GM12878 (cell line): ENCODE data around the gene CDK11A. TPM values are rescaled to one million over a fixed set of nuclear protein-coding genes. Genes with fewer than 3 reads are reported as not detected.

ENCODE experiments used
- ATAC-seq: fragments of 200-7000 bp; cut with Tn5 transposase; 3 replicates; pipeline ENCODE4 v1.9.1; 2020; ENCODE audit warnings: mild to moderate bottlenecking, moderate library complexity
- BruUV-seq: library from RNA; stranded (reverse); fragments of 400-500 nt; replicated peaks from 2 replicates; lab custom pipeline; 2021; lab: Mats Ljungman, UMichigan
- CTCF ChIA-PET: fragments of 300-600 bp; sonication (Branson Sonifier 250); formaldehyde crosslinking; extraction: SDS; loops from one replicate; lab custom pipeline; 2021; ENCODE audit warnings: inconsistent platforms; lab: Yijun Ruan, JAX
- POLR2A ChIA-PET: fragments of 350-600 bp; formaldehyde crosslinking; extraction: SDS; loops from one replicate; lab custom pipeline; 2021; ENCODE audit warnings: inconsistent platforms; lab: Charles Lee
- RAD21 ChIA-PET: fragments of 300-600 bp; sonication (Branson Sonifier 250); formaldehyde crosslinking; loops from one replicate; lab custom pipeline; 2023; ENCODE audit warnings: antibody characterized with exemption; ENCODE audit not compliant: unreplicated experiment; lab: Charles Lee
- SMC1A ChIA-PET: fragments of 300-600 bp; sonication (Branson Sonifier 250); formaldehyde crosslinking; loops from one replicate; lab custom pipeline; 2023; ENCODE audit not compliant: unreplicated experiment, uncharacterized antibody; lab: Charles Lee
- DNase-seq: peaks from one replicate; pipeline ENCODE4 v3.0.0-alpha.2; 2011; ENCODE audit warnings: low read depth, low spot score
- FAIRE-seq: peaks from 3 replicates; lab custom pipeline; 2011; peaks lifted over from hg19 to GRCh38; lab: Jason Lieb, UNC
- H2AFZ ChIP-seq: 2 replicates; pipeline ENCODE4 v1.6.0; 2011; ENCODE audit warnings: low read depth, low read length, control low read depth; ENCODE audit not compliant: control insufficient read depth
- H3K27ac ChIP-seq: 2 replicates; pipeline ENCODE4 v1.5.1; 2011; ENCODE audit warnings: control low read depth; ENCODE audit not compliant: control insufficient read depth, insufficient read depth
- H3K27me3 ChIP-seq, 2 experiments: replicated peaks in 1 of 2; 2 replicates each; pipeline versions ENCODE4 v1.6.0 to v1.6.1; 2011; ENCODE audit warnings: low read length in 1 of 2; ENCODE audit not compliant: control insufficient read depth in 2 of 2, insufficient read depth in 2 of 2
- H3K36me3 ChIP-seq, 2 experiments: 2 replicates each; pipeline ENCODE4 v1.5.1; 2011; ENCODE audit warnings: low read length in 1 of 2; ENCODE audit not compliant: control insufficient read depth in 2 of 2, insufficient read depth in 2 of 2
- H3K4me1 ChIP-seq: 2 replicates; pipeline ENCODE4 v1.6.1; 2011; ENCODE audit warnings: mild to moderate bottlenecking, low read length, moderate library complexity, mixed read lengths; ENCODE audit not compliant: control insufficient read depth, insufficient read depth
- H3K4me2 ChIP-seq: 2 replicates; pipeline ENCODE4 v1.6.0; 2011; ENCODE audit warnings: control low read depth; ENCODE audit not compliant: control insufficient read depth, insufficient read depth
- H3K4me3 ChIP-seq: fragments of 200-600 bp; sonication (generic); 2 replicates; pipeline ENCODE4 v1.5.1; 2016
- H3K79me2 ChIP-seq: 2 replicates; pipeline ENCODE4 v1.6.0; 2011; ENCODE audit warnings: low read length; ENCODE audit not compliant: control insufficient read depth, insufficient read depth
- H3K9ac ChIP-seq: 2 replicates; pipeline ENCODE4 v1.8.0; 2011; ENCODE audit warnings: low read length, control low read depth, mixed read lengths; ENCODE audit not compliant: control insufficient read depth, insufficient read depth
- H3K9me3 ChIP-seq: replicated peaks from 3 replicates; pipeline ENCODE4 v1.5.1; 2011; ENCODE audit warnings: mild to moderate bottlenecking, low read length; ENCODE audit not compliant: control insufficient read depth, insufficient read depth
- H4K20me1 ChIP-seq: 2 replicates; pipeline ENCODE4 v1.6.0; 2011; ENCODE audit not compliant: control insufficient read depth, insufficient read depth
- CREB1 ChIP-seq: IDR thresholded peaks from 2 replicates; pipeline ENCODE4 v1.6.1; 2012; ENCODE audit warnings: low read depth, mild to moderate bottlenecking, inconsistent platforms
- FOXK2 ChIP-seq: fragments of 450-650 bp; IDR thresholded peaks from 2 replicates; pipeline ENCODE4 v1.6.1; 2017; ENCODE audit warnings: mild to moderate bottlenecking, moderate library complexity
- GABPA ChIP-seq: IDR thresholded peaks from 2 replicates; pipeline ENCODE4 v1.6.1; 2014; ENCODE audit warnings: antibody characterized with exemption, low read depth, mild to moderate bottlenecking, inconsistent platforms
- GATAD2B ChIP-seq: fragments of 450-650 bp; conservative IDR thresholded peaks from 2 replicates; pipeline ENCODE4 v1.6.1; 2017; ENCODE audit warnings: low read depth, mild to moderate bottlenecking, moderate library complexity
- HSF1 ChIP-seq: fragments of 150-350 bp; IDR thresholded peaks from 2 replicates; pipeline ENCODE4 v1.6.1; 2014; ENCODE audit warnings: mild to moderate bottlenecking, low read depth, low read length
- IRF5 ChIP-seq: fragments of 450-650 bp; IDR thresholded peaks from 2 replicates; pipeline ENCODE4 v1.6.1; 2017; ENCODE audit warnings: borderline replicate concordance
- JUND ChIP-seq: IDR thresholded peaks from 2 replicates; pipeline ENCODE4 v1.6.1; 2012; ENCODE audit warnings: low read depth, mild to moderate bottlenecking, low read length, improper control_type of control experiment, moderate library complexity
- NBN ChIP-seq: fragments of 450-650 bp; IDR thresholded peaks from 2 replicates; pipeline ENCODE4 v1.6.1; 2016
- NFXL1 ChIP-seq: fragments of 450-650 bp; IDR thresholded peaks from 2 replicates; pipeline ENCODE4 v1.6.1; 2017; ENCODE audit warnings: antibody characterized with exemption, mild to moderate bottlenecking, borderline replicate concordance
- NRF1 ChIP-seq: conservative IDR thresholded peaks from 2 replicates; pipeline ENCODE4 v1.6.1; 2011; ENCODE audit warnings: mild to moderate bottlenecking, low read depth, low read length, improper control_type of control experiment
- PAX8 ChIP-seq: fragments of 450-650 bp; IDR thresholded peaks from 2 replicates; pipeline ENCODE4 v1.6.1; 2017; ENCODE audit warnings: mild to moderate bottlenecking, moderate library complexity
- PBX3 ChIP-seq: IDR thresholded peaks from 2 replicates; pipeline ENCODE4 v1.6.1; 2011; ENCODE audit warnings: mild to moderate bottlenecking, low read depth, low read length, moderate library complexity; ENCODE audit not compliant: insufficient replicate concordance
- PML ChIP-seq: IDR thresholded peaks from 2 replicates; pipeline ENCODE4 v1.6.1; 2012; ENCODE audit warnings: low read length, inconsistent platforms
- RBBP5 ChIP-seq: fragments of 200-600 bp; sonication (generic); conservative IDR thresholded peaks from 2 replicates; pipeline ENCODE4 v1.6.1; 2016
- RUNX3 ChIP-seq: IDR thresholded peaks from 2 replicates; pipeline ENCODE4 v1.6.1; 2012; ENCODE audit warnings: low read length, inconsistent platforms
- TCF7 ChIP-seq: IDR thresholded peaks from 2 replicates; pipeline ENCODE4 v1.6.1; 2014; ENCODE audit warnings: antibody characterized with exemption, borderline replicate concordance
- YBX1 ChIP-seq: fragments of 450-650 bp; IDR thresholded peaks from 2 replicates; pipeline ENCODE4 v1.6.1; 2016; ENCODE audit warnings: antibody characterized with exemption
- ZNF217 ChIP-seq: fragments of 450-650 bp; IDR thresholded peaks from 2 replicates; pipeline ENCODE4 v1.6.1; 2017; ENCODE audit warnings: antibody characterized with exemption, mild to moderate bottlenecking
- ZNF24 ChIP-seq: fragments of 450-650 bp; IDR thresholded peaks from 2 replicates; pipeline ENCODE4 v1.6.1; 2017; ENCODE audit warnings: antibody characterized with exemption, mild to moderate bottlenecking
- WGBS: methylation state at CpG from one replicate; pipeline ENCODE4 v1.1.6; 2016; ENCODE audit warnings: low lambda C conversion rate; ENCODE audit not compliant: insufficient replicate concordance, insufficient coverage; ENCODE audit errors: missing lambda C conversion rate; 5-methylcytosine and 5-hydroxymethylcytosine counted together
- in situ Hi-C: fragments of 300-500 bp; cut with MboI; formaldehyde crosslinking; loops from 9 replicates; pipeline ENCODE4 v1.14.3; 2018; ENCODE audit warnings: mixed read lengths
- intact Hi-C: fragments of 100-400 bp; cut with micrococcal nuclease; formaldehyde crosslinking; loops from one replicate; pipeline ENCODE4 v1.14.2; 2022; ENCODE audit not compliant: unreplicated experiment
- polyA plus RNA-seq, 11 experiments: library from polyadenylated mRNA; depleted of rRNA in 4 of 11; unstranded in 6 of 11; stranded (reverse) in 5 of 11; fragments of >200 nt; fragmentation: Nextera tagmentation in 4 of 11; fragmentation: Illumina TruSeq in 1 of 11; extraction: Ambion mirVana in 4 of 11; extraction: Trizol in 1 of 11; gene quantifications; 1 replicate in 1 of 11; 2 replicates in 10 of 11; pipeline versions ENCODE4 v1.2.1 to v1.2.3, GENCODE V29; 2011 to 2016; ENCODE audit warnings: inconsistent platforms in 2 of 11, missing spikeins in 2 of 11, low read depth in 1 of 11
- total RNA-seq, 4 experiments: library from RNA; depleted of rRNA in 3 of 4; stranded (reverse); fragments of >200 nt in 3 of 4; fragmentation: Illumina TruSeq in 1 of 4; extraction: Trizol in 1 of 4; gene quantifications; 2 replicates each; pipeline versions ENCODE4 v1.2.1 to v1.2.3, GENCODE V29; 2013 to 2021

The CDK11A gene
- total and polyA plus RNA-seq, 10 of the 15 experiments (the other 5 are each of a cell fraction or from before 2014, with no cell fraction given), result 5.1 to 46.0 (median 25.9) TPM

GRCh38 chr1:1758059-1758621 lies 34.0 kb upstream of the CDK11A start:
- no peaks in the 10 kb centered on the region for H4K20me1 ChIP-seq
- H3K36me3 ChIP-seq, result peaks cover 16 to 56% of the 10 kb centered on the region in 2 experiments
- in situ Hi-C loops (no loop called here), intact Hi-C loops (no loop called here)
- BruUV-seq, result no TSS peak
- no peak overlapping the region for H3K27ac ChIP-seq
- H3K4me1 ChIP-seq, result no peaks in the 10 kb centered on the region
- H3K4me3 ChIP-seq, result no peak overlapping the region
- no peaks in the 10 kb centered on the region; the same call in 1 of the 2 replicates for H3K79me2 ChIP-seq
- no peak for ATAC-seq
- H2AFZ ChIP-seq, result no peak overlapping the region
- no peak for TF ChIP-seq CREB1
- TF ChIP-seq TCF7, result no peak
- TF ChIP-seq HSF1, result no peak
- TF ChIP-seq JUND, result no peak
- no peak for TF ChIP-seq NFXL1
- TF ChIP-seq ZNF217, result no peak
- no peak for TF ChIP-seq NRF1
- TF ChIP-seq FOXK2, result no peak
- TF ChIP-seq PML, result no peak
- no peak for TF ChIP-seq GATAD2B
- no peak for TF ChIP-seq RUNX3
- no peak for TF ChIP-seq PAX8
- TF ChIP-seq PBX3, result no peak
- no peak for TF ChIP-seq NBN
- no peak for TF ChIP-seq IRF5
- TF ChIP-seq GABPA, result no peak
- TF ChIP-seq ZNF24, result no peak
- no peak for TF ChIP-seq YBX1
- no peak for TF ChIP-seq RBBP5
- H3K27me3 ChIP-seq, result no peaks in the 10 kb centered on the region
- ChIA-PET CTCF (no interaction called here), RAD21 (interaction anchor here (1.5 kb wide), 1 partner anchor 19 kb away, joined by 4 read pairs; no protein-coding TSS in a partner anchor), POLR2A (no interaction called here), SMC1A (no interaction called here)
- 97% methylated on average over 27 of the region's 27 CpGs for WGBS
- no peaks in the 10 kb centered on the region for H3K9me3 ChIP-seq
- DNase-seq, result no peak
- no peak for FAIRE-seq
- H3K9ac ChIP-seq, result no peak overlapping the region
- no peak overlapping the region for H3K4me2 ChIP-seq
